GM12892 (cell line): Measurements from ENCODE around the gene BMP6.

Source experiments
- POLR2A ChIP-seq: IDR thresholded peaks from 2 replicates; pipeline ENCODE4 v1.6.1; 2011; ENCODE audit warnings: low read depth, low read length, control low read depth
- POLR2AphosphoS5 ChIP-seq: IDR thresholded peaks from 2 replicates; pipeline ENCODE4 v1.6.1; 2011; ENCODE audit warnings: low read depth, low read length, control low read depth
- TAF1 ChIP-seq: IDR thresholded peaks from 2 replicates; pipeline ENCODE4 v1.6.1; 2011; ENCODE audit warnings: low read depth, mild to moderate bottlenecking, control low read depth, low read length, borderline replicate concordance

GRCh38 chr6:7728855-7729590 is 3.1 kb downstream of the BMP6 start:
- TF ChIP-seq POLR2A (no peak), POLR2AphosphoS5 (no peak), TAF1 (no peak)
